Measurements from ENCODE around the gene CCDC40.
A peak's percentile ranks its signal among the peaks of the same experiment; 100 is the strongest.
"Not testable (repeated sequence)": the region's sequence is repeated elsewhere in the genome, so short reads cannot be mapped to it uniquely, and the experiment has no call there.

CCDC40 gene

GRCh38 chr17:80081596-80081995 lies 45.2 kb downstream of the CCDC40 start:
- DNase-seq (ENCODE audit: low read depth in 3 of 3, low spot score in 1 of 3), result no peak

- DNase-seq (ENCODE audit: low read depth in 3 of 3, low spot score in 1 of 3), result peak; percentile 13 to 31 (median 30)
These were observed 46.1 kb downstream of the CCDC40 start for GRCh38 chr17:80082403-80083135.

GRCh38 chr17:80083136-80083661 lies 46.8 kb downstream of the CCDC40 start:
- no peak for DNase-seq (ENCODE audit: low read depth in 3 of 3, low spot score in 1 of 3)

GRCh38 chr17:80084773-80085172 lies 48.3 kb downstream of the CCDC40 start:
- DNase-seq (ENCODE audit: low read depth in 3 of 3, low spot score in 1 of 3), result no peak

- no peak for DNase-seq (ENCODE audit: low read depth in 3 of 3, low spot score in 1 of 3)
These were observed 49.6 kb downstream of the CCDC40 start for GRCh38 chr17:80086081-80086480.

GRCh38 chr17:80086616-80087015 lies 50.2 kb downstream of the CCDC40 start:
- DNase-seq (ENCODE audit: low read depth in 3 of 3, low spot score in 1 of 3), result no peak

- DNase-seq (ENCODE audit: low read depth in 3 of 3, low spot score in 1 of 3), result no peak
These were observed 51.2 kb downstream of the CCDC40 start for GRCh38 chr17:80087346-80088265.

- DNase-seq (ENCODE audit: low read depth in 3 of 3, low spot score in 1 of 3), result no peak
These were observed 53.3 kb downstream of the CCDC40 start for GRCh38 chr17:80089762-80090161.

- DNase-seq (ENCODE audit: low read depth in 3 of 3, low spot score in 1 of 3), result not testable (repeated sequence)
These were observed 53.7 kb downstream of the CCDC40 start for GRCh38 chr17:80090164-80090563.

GRCh38 chr17:80091376-80091775 lies 54.9 kb downstream of the CCDC40 start:
- DNase-seq (ENCODE audit: low read depth in 3 of 3, low spot score in 1 of 3), result no peak

GRCh38 chr17:80092959-80093358 lies 56.5 kb downstream of the CCDC40 start:
- DNase-seq (ENCODE audit: low read depth in 3 of 3, low spot score in 1 of 3), result no peak

GRCh38 chr17:80095038-80095843 lies 58.8 kb downstream of the CCDC40 start:
- DNase-seq (ENCODE audit: low read depth in 3 of 3, low spot score in 1 of 3), result no peak

GRCh38 chr17:80095844-80096475 lies 59.5 kb downstream of the CCDC40 start:
- no peak for DNase-seq (ENCODE audit: low read depth in 3 of 3, low spot score in 1 of 3)

- DNase-seq (ENCODE audit: low read depth in 3 of 3, low spot score in 1 of 3), result no peak
These were observed 60.1 kb downstream of the CCDC40 start for GRCh38 chr17:80096561-80097021.

GRCh38 chr17:80097127-80097621 lies 60.7 kb downstream of the CCDC40 start:
- DNase-seq (ENCODE audit: low read depth in 3 of 3, low spot score in 1 of 3), result no peak

- no peak for DNase-seq (ENCODE audit: low read depth in 3 of 3, low spot score in 1 of 3)
These were observed 61.6 kb downstream of the CCDC40 start for GRCh38 chr17:80097844-80098691.

- DNase-seq (ENCODE audit: low read depth in 3 of 3, low spot score in 1 of 3), result no peak
These were observed 63.0 kb downstream of the CCDC40 start for GRCh38 chr17:80099291-80100034.

GRCh38 chr17:80100035-80100323 lies 63.5 kb downstream of the CCDC40 start:
- no peak for DNase-seq (ENCODE audit: low read depth in 3 of 3, low spot score in 1 of 3)
